ENCODE data around the gene OSTN. TPM values are rescaled to one million over a fixed set of nuclear protein-coding genes. Genes with fewer than 3 reads are reported as not detected.

The OSTN gene
- total RNA-seq, 1 donor from 2014 or later, result 3.8 TPM

GRCh38 chr3:191260431-191261303, 61.6 kb downstream of the OSTN start:
- DNase-seq, result no peak
- no peak for TF ChIP-seq CTCF (IDR thresholded peaks at IDR 0.05; ENCODE audit: partially characterized antibody, unreplicated experiment)
- H3K4me1 Mint-ChIP-seq (ENCODE audit: low read depth, unreplicated experiment), result peaks cover 10% of the 10 kb centered on the region
- H3K27me3 Mint-ChIP-seq (ENCODE audit: unreplicated experiment), result no peaks in the 10 kb centered on the region
- peak overlapping the region; percentile 34 for H3K27ac Mint-ChIP-seq (ENCODE audit: unreplicated experiment)
- no peaks in the 10 kb centered on the region for H3K36me3 Mint-ChIP-seq (ENCODE audit: unreplicated experiment)
- no peak overlapping the region for H3K4me3 Mint-ChIP-seq (ENCODE audit: unreplicated experiment)
- no peaks in the 10 kb centered on the region for H3K9me3 Mint-ChIP-seq (ENCODE audit: unreplicated experiment)

- TF ChIP-seq CTCF (IDR thresholded peaks at IDR 0.05; ENCODE audit: partially characterized antibody, unreplicated experiment), result no peak
- no peaks in the 10 kb centered on the region for H3K27me3 Mint-ChIP-seq (ENCODE audit: unreplicated experiment)
- no peak overlapping the region for H3K4me3 Mint-ChIP-seq (ENCODE audit: unreplicated experiment)
- H3K36me3 Mint-ChIP-seq (ENCODE audit: unreplicated experiment), result no peaks in the 10 kb centered on the region
- H3K9me3 Mint-ChIP-seq (ENCODE audit: unreplicated experiment), result no peaks in the 10 kb centered on the region
- no peak for DNase-seq
- peaks cover 10% of the 10 kb centered on the region for H3K4me1 Mint-ChIP-seq (ENCODE audit: low read depth, unreplicated experiment)
- H3K27ac Mint-ChIP-seq (ENCODE audit: unreplicated experiment), result peak overlapping the region; percentile 18
These were observed 62.2 kb downstream of the OSTN start for GRCh38 chr3:191261304-191261638.

GRCh38 chr3:191262650-191263049, 63.6 kb downstream of the OSTN start:
- Mint-ChIP-seq H3K4me1 (ENCODE audit: low read depth, unreplicated experiment) (peaks cover 10% of the 10 kb centered on the region), H3K36me3 (ENCODE audit: unreplicated experiment) (peaks cover 5% of the 10 kb centered on the region), H3K27ac (ENCODE audit: unreplicated experiment) (no peak overlapping the region), H3K27me3 (ENCODE audit: unreplicated experiment) (no peaks in the 10 kb centered on the region), H3K9me3 (ENCODE audit: unreplicated experiment) (no peaks in the 10 kb centered on the region), H3K4me3 (ENCODE audit: unreplicated experiment) (no peak overlapping the region)
- no peak for TF ChIP-seq CTCF (IDR thresholded peaks at IDR 0.05; ENCODE audit: partially characterized antibody, unreplicated experiment)
- DNase-seq, result no peak

GRCh38 chr3:191263365-191263764, 64.3 kb downstream of the OSTN start:
- peaks cover 10% of the 10 kb centered on the region for H3K4me1 Mint-ChIP-seq (ENCODE audit: low read depth, unreplicated experiment)
- H3K4me3 Mint-ChIP-seq (ENCODE audit: unreplicated experiment), result no peak overlapping the region
- H3K9me3 Mint-ChIP-seq (ENCODE audit: unreplicated experiment), result no peaks in the 10 kb centered on the region
- peaks cover 2% of the 10 kb centered on the region for H3K27me3 Mint-ChIP-seq (ENCODE audit: unreplicated experiment)
- no peak for TF ChIP-seq CTCF (IDR thresholded peaks at IDR 0.05; ENCODE audit: partially characterized antibody, unreplicated experiment)
- no peak overlapping the region for H3K27ac Mint-ChIP-seq (ENCODE audit: unreplicated experiment)
- H3K36me3 Mint-ChIP-seq (ENCODE audit: unreplicated experiment), result peaks cover 10% of the 10 kb centered on the region
- no peak for DNase-seq

GRCh38 chr3:191263850-191264249, 64.8 kb downstream of the OSTN start:
- no peak for DNase-seq
- no peak for TF ChIP-seq CTCF (IDR thresholded peaks at IDR 0.05; ENCODE audit: partially characterized antibody, unreplicated experiment)

More at GRCh38 chr3:191263850-191264249, 64.8 kb downstream of the OSTN start:
- peaks cover 10% of the 10 kb centered on the region for H3K4me1 Mint-ChIP-seq (ENCODE audit: low read depth, unreplicated experiment)
- H3K27ac Mint-ChIP-seq (ENCODE audit: unreplicated experiment), result no peak overlapping the region
- peaks cover 10% of the 10 kb centered on the region for H3K36me3 Mint-ChIP-seq (ENCODE audit: unreplicated experiment)
- peaks cover 2% of the 10 kb centered on the region for H3K27me3 Mint-ChIP-seq (ENCODE audit: unreplicated experiment)
- H3K9me3 Mint-ChIP-seq (ENCODE audit: unreplicated experiment), result no peaks in the 10 kb centered on the region
- H3K4me3 Mint-ChIP-seq (ENCODE audit: unreplicated experiment), result no peak overlapping the region

Data from glutamatergic neuron (in vitro differentiated cells).